CD4-positive, alpha-beta T cell treated with Interleukin-1 beta for 1 hour (primary cell): ENCODE data around the gene VSTM2B.

Experiments used
- DNase-seq, 2 donors: peaks; one replicate each; pipeline ENCODE4 v3.0.0-alpha.2; 2020 to 2022

Gene VSTM2B

GRCh38 chr19:29571181-29571580 is 45.4 kb downstream of the VSTM2B start:
- no peak for DNase-seq

- no peak for DNase-seq
Observed at GRCh38 chr19:29573486-29573885, 47.7 kb downstream of the VSTM2B start.

DNA sequence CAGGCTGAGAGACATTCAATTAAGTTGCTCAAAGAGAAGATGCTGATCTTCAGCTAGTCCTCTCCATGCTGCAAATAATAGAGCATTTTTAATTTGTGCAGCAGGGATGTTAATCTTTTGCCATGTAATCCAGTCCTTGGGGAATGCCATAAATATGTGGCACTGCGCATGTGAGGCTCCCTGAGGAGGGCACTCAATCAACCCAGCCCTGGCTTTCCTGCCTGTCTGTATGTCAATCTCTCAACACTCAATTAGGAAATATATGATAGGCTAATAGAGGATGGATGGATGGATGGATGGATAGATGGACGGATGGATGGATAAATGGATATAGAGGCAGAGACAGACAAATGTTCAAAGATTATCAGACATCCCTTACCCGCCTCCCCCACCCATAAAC is 48.7 kb downstream of the VSTM2B start:
- no peak for DNase-seq

DNA sequence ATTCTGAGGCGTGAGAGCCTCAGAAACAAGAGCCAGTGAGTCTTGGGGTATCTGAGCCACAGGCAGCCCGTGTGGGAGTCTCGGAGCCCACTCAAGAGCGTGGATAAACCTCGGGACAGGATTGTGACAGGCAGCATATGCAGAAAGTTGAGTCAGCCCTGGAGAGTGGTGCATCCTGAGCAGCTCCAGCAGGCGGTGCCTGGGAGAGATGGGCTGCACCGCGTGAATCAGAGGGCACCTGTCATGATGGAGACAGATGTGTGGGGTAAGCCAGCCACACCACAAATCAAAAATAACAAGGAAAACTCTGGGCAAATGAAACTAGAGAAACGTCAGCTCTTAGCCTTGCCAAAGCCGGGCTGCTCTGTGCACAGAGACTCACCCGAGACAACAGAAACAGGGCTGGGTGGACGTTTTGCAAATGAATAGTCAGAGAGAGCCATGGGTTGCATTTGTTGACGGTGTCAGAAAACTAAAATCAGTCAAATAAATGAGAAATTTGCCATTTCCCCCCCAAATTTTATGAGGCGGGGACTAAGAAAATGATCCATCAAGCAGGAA is 50.3 kb downstream of the VSTM2B start:
- DNase-seq = no peak

GRCh38 chr19:29576761-29577648 is 51.2 kb downstream of the VSTM2B start:
- no peak for DNase-seq

DNA sequence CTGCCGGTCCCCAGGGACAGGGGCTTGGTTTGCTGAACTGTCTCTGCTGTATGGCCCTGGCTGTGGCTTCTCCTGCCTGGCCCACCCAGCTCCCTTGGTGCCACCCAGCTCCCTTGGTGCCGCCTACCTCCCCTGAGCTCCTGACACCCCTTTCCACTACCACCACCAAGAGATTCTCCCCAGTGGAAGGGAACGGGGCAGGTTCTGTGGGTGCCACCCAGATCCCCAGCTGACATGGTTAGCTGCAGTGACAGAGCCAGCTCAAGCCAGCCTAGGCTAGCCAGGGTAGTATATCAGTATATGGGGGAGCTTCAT is 51.8 kb downstream of the VSTM2B start:
- no peak for DNase-seq

GRCh38 chr19:29578349-29578748 is 52.6 kb downstream of the VSTM2B start:
- no peak for DNase-seq

DNA sequence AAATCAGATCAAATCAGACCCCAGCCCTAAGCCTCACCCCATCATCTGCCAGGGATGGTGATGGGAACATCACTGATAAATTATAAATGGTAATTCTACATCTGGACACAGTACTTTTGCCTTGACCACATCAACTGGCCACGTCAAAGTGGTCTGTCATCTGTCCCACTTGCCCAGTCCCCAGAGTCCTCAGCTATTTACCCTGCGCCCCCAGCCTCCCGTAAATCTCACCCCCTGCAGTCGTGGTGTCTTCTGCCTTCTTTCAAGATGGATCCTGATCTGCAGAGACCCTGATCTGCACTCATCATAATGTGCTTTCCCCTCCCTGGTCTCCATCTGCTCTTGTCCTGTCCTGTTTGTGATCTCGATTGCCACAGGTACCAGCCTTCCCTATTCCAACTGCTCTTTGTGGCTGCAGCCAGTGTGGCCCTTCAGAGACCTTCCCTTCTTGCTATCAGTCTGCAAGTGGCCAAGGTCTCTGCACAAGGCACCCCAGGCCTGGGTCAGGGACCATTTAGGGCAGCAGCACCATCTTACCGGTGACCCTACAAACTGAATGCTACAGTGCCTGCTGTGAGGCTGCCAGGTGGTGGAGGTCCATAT is 53.6 kb downstream of the VSTM2B start:
- no peak for DNase-seq

DNA sequence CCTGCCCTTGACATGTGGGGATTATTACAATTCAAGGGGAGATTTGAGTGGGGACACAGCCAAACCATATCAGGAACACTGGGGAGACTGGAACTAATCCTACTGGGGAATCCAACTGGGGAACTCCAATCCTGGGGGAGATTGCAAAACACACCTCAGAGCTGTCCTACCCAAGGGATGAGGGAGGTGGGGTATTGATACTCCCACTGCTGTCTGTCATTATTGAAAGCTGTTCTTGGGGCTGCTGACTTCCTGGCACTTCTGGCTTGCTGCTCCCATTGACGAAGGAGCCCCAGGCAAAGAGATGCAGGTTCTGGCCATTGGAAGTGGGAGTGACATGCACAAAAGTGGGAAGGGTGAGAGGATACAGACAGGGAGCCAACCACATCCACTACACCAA is 55.6 kb downstream of the VSTM2B start:
- DNase-seq = no peak

DNA sequence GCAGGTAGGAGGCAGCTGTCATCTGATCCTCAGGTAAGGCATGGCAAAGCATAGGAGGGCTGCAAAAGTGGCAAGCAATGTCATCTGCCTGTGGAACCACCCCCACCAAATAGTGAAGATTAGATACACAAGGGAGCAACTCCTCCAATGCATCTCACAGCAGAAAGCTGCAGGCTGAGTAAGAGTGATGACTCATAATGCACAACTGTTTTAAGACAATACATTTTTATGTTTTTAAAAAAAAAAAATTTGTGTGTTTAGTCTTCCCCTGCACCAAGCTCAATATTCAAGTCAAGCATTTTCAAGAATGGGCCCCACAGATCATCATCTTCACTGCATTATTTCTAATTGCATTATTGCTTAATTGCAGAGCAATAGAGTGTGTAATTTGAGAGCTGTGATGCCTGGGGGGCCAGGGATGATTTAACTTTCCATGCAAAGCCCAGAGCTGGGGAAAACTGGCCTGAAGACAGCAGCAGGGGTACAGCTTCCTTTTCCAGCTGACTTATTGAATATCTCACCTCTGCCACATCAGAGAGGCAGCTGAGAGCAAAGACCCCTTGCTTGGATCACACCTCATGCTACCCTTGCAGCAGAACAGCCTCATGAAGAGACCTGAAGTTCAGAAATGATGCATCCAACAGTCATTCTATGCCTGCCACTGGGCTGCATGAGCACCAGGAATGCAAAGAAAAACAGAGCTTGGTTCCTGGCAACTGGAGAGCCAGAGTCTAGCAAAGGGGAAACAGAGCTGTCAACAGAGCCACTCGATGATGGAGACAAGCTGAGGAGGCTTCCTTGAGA is 57.6 kb downstream of the VSTM2B start:
- no peak for DNase-seq

DNA sequence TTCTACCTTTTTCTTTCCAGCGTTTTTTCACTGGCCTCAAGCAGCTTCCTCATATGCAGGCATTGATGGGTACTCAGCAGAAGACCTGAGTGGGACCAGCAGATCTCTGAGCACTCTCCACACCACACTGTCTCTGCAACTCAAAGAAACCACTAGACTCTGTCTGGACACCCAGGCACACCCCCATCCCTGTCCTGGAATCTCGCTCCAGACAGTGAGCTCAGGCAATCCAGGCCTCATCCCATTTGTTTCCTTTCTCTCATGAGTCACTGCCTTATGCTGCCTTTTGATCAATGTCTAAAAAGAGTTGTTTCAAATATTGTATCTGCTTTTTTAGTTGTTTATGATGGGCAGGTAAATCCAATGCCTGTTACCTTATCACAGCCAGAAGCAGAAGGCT is 60.6 kb downstream of the VSTM2B start:
- no peak for DNase-seq

GRCh38 chr19:29587059-29587458 is 61.3 kb downstream of the VSTM2B start:
- no peak for DNase-seq

GRCh38 chr19:29587518-29587986 is 61.8 kb downstream of the VSTM2B start:
- peak; percentile 45 to 56 for DNase-seq

- no peak for DNase-seq
Observed at GRCh38 chr19:29588095-29588494, 62.3 kb downstream of the VSTM2B start.

DNA sequence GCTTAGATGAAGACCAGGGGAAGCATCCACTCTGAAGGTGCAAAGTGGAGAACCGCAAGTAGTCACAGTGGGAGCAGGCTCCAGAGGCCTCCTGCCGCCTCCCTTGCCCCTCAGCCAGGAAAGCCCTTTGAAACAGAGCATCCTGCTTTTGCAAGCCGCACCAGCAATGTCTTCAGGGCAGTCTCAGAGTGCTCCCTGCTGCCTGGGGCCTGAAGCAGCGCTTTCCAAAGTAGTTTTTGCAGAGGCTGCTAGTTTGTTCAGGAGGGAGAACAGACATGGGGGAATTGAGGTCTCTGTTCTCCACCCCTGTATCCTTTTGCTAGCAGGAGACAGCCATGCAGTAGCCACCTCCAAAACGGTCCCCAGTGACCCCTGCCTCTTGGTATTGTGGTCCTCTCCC is 64.5 kb downstream of the VSTM2B start:
- DNase-seq = no peak

DNA sequence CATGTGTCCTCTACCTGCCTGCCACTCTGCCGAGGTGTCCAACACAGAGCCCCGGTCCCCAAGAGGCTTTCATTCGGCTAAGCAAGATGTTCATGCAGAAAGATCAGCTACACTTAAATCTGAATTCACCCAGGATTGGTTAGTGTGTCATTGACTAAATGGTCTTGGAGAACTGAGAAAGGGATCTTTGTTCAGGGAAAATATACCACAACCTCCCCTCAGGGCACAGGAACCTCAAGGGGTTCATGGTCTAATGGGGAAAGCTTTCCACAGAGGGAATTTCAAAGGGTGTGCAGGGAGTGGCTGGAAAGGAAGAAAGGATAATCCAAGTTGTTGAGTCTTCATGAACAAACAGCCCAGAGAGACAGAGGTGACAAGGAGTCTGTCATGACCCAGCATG is 65.9 kb downstream of the VSTM2B start:
- no peak for DNase-seq

GRCh38 chr19:29593869-29594268 is 68.1 kb downstream of the VSTM2B start:
- DNase-seq = no peak

GRCh38 chr19:29596080-29596727 is 70.4 kb downstream of the VSTM2B start:
- no peak for DNase-seq

GRCh38 chr19:29596885-29597525 is 71.2 kb downstream of the VSTM2B start:
- DNase-seq = no peak

DNA sequence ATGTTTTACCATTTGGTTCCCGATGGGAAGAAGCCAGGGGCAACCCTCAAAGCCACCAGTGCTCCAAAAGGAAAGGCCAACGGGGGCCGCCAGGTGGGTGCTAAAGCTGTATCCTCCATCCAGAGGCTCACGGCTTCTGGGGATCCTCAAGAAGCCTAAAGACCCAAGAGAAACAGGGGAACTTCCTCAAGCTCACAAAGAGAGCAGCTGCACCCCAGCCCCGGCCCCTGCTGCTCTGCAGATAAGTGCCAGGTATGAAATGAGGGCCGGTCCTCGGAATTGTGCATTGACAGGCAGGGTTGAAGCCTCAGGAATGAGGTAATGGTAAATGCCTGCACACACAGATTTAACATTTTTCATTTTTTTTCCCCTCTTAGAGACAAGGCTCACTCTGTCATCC is 72.2 kb downstream of the VSTM2B start:
- DNase-seq = no peak

DNA sequence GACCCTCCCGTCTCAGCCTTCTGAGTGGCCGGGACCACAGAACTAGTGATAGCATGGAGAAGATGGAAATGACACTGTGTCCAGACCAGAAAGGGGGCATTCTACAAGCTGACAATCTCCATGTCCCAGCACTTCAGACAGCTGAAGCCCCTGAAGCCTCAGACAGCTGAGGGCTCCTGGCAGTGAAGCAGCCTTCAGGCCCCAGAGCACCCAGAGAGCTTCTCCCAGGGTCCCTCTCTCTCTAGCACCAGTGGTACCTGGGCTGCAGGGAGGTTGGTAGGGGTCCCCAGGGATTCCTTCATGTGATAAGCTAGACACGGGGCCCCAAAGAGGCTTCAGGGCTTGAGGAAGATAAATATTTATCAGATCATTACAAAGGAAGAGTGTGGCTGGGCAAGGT is 72.7 kb downstream of the VSTM2B start:
- DNase-seq = no peak

GRCh38 chr19:29603308-29603707 is 77.5 kb downstream of the VSTM2B start:
- DNase-seq = no peak
